Measurements from ENCODE around the gene CAMSAP1.

- TF ChIP-seq, protein P1, sequence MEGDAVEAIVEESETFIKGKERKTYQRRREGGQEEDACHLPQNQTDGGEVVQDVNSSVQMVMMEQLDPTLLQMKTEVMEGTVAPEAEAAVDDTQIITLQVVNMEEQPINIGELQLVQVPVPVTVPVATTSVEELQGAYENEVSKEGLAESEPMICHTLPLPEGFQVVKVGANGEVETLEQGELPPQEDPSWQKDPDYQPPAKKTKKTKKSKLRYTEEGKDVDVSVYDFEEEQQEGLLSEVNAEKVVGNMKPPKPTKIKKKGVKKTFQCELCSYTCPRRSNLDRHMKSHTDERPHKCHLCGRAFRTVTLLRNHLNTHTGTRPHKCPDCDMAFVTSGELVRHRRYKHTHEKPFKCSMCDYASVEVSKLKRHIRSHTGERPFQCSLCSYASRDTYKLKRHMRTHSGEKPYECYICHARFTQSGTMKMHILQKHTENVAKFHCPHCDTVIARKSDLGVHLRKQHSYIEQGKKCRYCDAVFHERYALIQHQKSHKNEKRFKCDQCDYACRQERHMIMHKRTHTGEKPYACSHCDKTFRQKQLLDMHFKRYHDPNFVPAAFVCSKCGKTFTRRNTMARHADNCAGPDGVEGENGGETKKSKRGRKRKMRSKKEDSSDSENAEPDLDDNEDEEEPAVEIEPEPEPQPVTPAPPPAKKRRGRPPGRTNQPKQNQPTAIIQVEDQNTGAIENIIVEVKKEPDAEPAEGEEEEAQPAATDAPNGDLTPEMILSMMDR (IDR thresholded peaks at IDR 0.05; ENCODE audit: insufficient read depth, low read depth, low read length): no peak
- no peak for TF ChIP-seq EZH2 (IDR thresholded peaks at IDR 0.05; ENCODE audit: insufficient read depth, low read length)
These were observed 103.9 kb downstream of the CAMSAP1 start for GRCh38 chr9:135803441-135803840.
